ENCODE measurements around the gene TCL1B.

Gene TCL1B

GRCh38 chr14:95697764-95698163 lies 11.5 kb downstream of the TCL1B start:
- no peak overlapping the region for H3K4me3 ChIP-seq (ENCODE audit: low read length)
- DNase-seq (ENCODE audit: low read depth, low spot score) = no peak

- DNase-seq (ENCODE audit: low read depth, low spot score) = no peak
- no peak overlapping the region for H3K4me3 ChIP-seq (ENCODE audit: low read length)
These were observed 12.1 kb downstream of the TCL1B start for GRCh38 chr14:95698287-95698686.

- H3K4me3 ChIP-seq (ENCODE audit: low read length) = no peak overlapping the region
- DNase-seq (ENCODE audit: low read depth, low spot score) = no peak
These were observed 13.2 kb downstream of the TCL1B start for GRCh38 chr14:95699412-95699811.

- DNase-seq (ENCODE audit: low read depth, low spot score) = no peak
- H3K4me3 ChIP-seq (ENCODE audit: low read length) = no peak overlapping the region
These were observed 14.2 kb downstream of the TCL1B start for GRCh38 chr14:95700221-95700976.

- H3K4me3 ChIP-seq (ENCODE audit: low read length) = no peak overlapping the region
- no peak for DNase-seq (ENCODE audit: low read depth, low spot score)
These were observed 15.6 kb downstream of the TCL1B start for GRCh38 chr14:95701846-95702221.

- DNase-seq (ENCODE audit: low read depth, low spot score) = no peak
- no peak overlapping the region for H3K4me3 ChIP-seq (ENCODE audit: low read length)
These were observed 17.1 kb downstream of the TCL1B start for GRCh38 chr14:95703341-95703740.

- no peak for DNase-seq (ENCODE audit: low read depth, low spot score)
- H3K4me3 ChIP-seq (ENCODE audit: low read length) = no peak overlapping the region
These were observed 17.6 kb downstream of the TCL1B start for GRCh38 chr14:95703805-95704204.

GRCh38 chr14:95705518-95705917 lies 19.3 kb downstream of the TCL1B start:
- H3K4me3 ChIP-seq (ENCODE audit: low read length) = no peak overlapping the region
- no peak for DNase-seq (ENCODE audit: low read depth, low spot score)

GRCh38 chr14:95707327-95707726 lies 21.1 kb downstream of the TCL1B start:
- DNase-seq (ENCODE audit: low read depth, low spot score) = no peak

GRCh38 chr14:95710106-95710505 lies 23.9 kb downstream of the TCL1B start:
- H3K4me3 ChIP-seq (ENCODE audit: low read length) = no peak overlapping the region
- DNase-seq (ENCODE audit: low read depth, low spot score) = no peak

More at GRCh38 chr14:95707327-95707726, 21.1 kb downstream of the TCL1B start:
- no peak overlapping the region for H3K4me3 ChIP-seq (ENCODE audit: low read length)

GRCh38 chr14:95711476-95712176 lies 25.4 kb downstream of the TCL1B start:
- DNase-seq (ENCODE audit: low read depth, low spot score) = no peak
- H3K4me3 ChIP-seq (ENCODE audit: low read length) = no peak overlapping the region

GRCh38 chr14:95712398-95712797 lies 26.2 kb downstream of the TCL1B start:
- H3K4me3 ChIP-seq (ENCODE audit: low read length) = no peak overlapping the region

GRCh38 chr14:95713596-95714371 lies 27.6 kb downstream of the TCL1B start, which contains the start of gene TCL1A:
TCL1A (minus strand) TSS chr14:95714125; CDS start chr14:95714066, 59 bp downstream.
- no peak within 1 kb of the TSS for H3K4me3 ChIP-seq (ENCODE audit: low read length)
- DNase-seq (ENCODE audit: low read depth, low spot score) = no peak

More at GRCh38 chr14:95712398-95712797, 26.2 kb downstream of the TCL1B start:
- DNase-seq (ENCODE audit: low read depth, low spot score) = no peak

- DNase-seq (ENCODE audit: low read depth, low spot score) = no peak
- H3K4me3 ChIP-seq (ENCODE audit: low read length) = no peak overlapping the region
These were observed 36.4 kb downstream of the TCL1B start for GRCh38 chr14:95722525-95723190.

- no peak overlapping the region for H3K4me3 ChIP-seq (ENCODE audit: low read length)
- DNase-seq (ENCODE audit: low read depth, low spot score) = no peak
These were observed 39.6 kb downstream of the TCL1B start for GRCh38 chr14:95725685-95726336.

- no peak overlapping the region for H3K4me3 ChIP-seq (ENCODE audit: low read length)
- no peak for DNase-seq (ENCODE audit: low read depth, low spot score)
These were observed 41.0 kb downstream of the TCL1B start for GRCh38 chr14:95727056-95727700.

- peak; percentile 53 for DNase-seq (ENCODE audit: low read depth, low spot score)
- H3K4me3 ChIP-seq (ENCODE audit: low read length) = 0 out of 2 replicates have a peak overlapping the region, but pooled peaks have one; percentile 13
These were observed 43.3 kb downstream of the TCL1B start for GRCh38 chr14:95729402-95730028.

- no peak overlapping the region for H3K4me3 ChIP-seq (ENCODE audit: low read length)
- peak; percentile 82 for DNase-seq (ENCODE audit: low read depth, low spot score)
These were observed 43.9 kb downstream of the TCL1B start for GRCh38 chr14:95730126-95730525.

Data from Jurkat, Clone E6-1 (cell line).